GM21526 (cell line): ENCODE data around the gene STARD4.

Source experiments
- ATAC-seq: cut with Tn5 transposase; IDR thresholded peaks from one replicate; pipeline ENCODE4 v1.9.1; 2021; ENCODE audit warnings: moderate library complexity; ENCODE audit not compliant: unreplicated experiment, low FRiP score

Gene STARD4

GRCh38 chr5:111478266-111478665 lies 34.1 kb downstream of the STARD4 start:
- no peak for ATAC-seq

DNA sequence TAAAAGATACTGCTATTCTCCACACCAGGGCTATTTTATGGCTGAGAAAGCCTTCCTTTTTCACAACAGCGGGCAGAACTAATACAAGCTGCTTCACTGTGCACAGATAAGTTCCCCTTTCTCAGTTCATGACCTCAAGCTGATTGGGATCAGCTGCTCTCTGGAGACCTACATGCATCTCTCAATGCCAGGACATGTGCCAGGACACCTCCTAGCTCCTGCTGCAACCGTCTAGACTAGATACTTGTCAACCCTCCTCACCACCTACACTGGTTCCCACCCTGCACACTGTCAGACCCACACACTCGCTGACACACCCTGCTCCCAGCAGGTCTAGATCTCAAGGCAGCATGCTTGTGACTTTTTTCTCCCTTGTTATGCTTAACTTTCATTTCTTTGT lies 39.8 kb downstream of the STARD4 start:
- ATAC-seq, result no peak

GRCh38 chr5:111472096-111472495 lies 40.2 kb downstream of the STARD4 start:
- no peak for ATAC-seq

GRCh38 chr5:111469903-111470302 lies 42.4 kb downstream of the STARD4 start:
- ATAC-seq, result no peak

DNA sequence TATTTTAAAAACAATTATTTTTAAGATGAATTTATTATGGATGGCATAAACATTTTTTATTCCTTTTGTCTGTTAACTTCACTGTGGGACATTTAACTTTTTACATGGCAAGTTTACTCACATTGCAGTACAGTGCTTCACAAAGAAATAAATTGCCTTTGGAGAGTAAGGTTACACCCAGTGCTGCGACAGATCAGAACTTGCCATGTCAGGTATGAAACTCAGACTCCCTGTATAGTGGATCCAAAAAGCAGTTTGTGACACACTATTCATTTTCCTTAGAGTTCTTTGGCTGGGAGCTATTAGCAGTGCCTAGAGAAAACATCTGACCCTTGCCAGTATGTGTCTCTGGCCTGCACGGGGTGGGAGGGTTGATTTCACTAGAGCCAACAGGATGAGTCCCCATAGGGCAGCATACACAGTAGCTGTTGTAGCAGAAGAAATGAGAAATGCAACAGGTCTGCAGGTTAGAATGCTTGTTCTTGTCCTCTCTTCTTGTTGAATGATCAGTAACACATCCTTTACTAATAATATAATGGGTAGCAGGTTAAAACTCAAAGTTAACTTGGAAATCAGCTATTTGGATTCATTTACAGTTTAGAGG lies 42.9 kb downstream of the STARD4 start:
- ATAC-seq, result no peak

DNA sequence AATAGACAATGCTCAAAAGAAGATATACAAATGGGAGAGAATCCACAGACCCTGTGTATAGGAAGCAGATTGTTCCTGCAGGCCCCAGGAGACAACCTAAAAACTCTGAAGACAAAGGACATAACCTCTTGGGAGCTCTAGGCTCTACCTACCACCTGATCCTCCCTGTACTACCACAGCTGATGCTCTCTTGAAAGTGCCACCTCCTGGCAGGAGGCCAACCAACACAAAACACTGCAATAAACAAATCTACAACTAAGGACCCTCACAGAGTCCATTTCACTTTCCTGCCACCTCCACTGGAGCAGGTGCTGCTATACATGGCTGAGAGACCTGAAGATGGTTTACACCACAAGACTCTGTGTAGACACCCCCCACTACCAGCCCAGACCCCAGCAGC lies 49.0 kb downstream of the STARD4 start:
- no peak for ATAC-seq

- ATAC-seq, result no peak
Measured at GRCh38 chr5:111461934-111462333, 50.4 kb downstream of the STARD4 start.

DNA sequence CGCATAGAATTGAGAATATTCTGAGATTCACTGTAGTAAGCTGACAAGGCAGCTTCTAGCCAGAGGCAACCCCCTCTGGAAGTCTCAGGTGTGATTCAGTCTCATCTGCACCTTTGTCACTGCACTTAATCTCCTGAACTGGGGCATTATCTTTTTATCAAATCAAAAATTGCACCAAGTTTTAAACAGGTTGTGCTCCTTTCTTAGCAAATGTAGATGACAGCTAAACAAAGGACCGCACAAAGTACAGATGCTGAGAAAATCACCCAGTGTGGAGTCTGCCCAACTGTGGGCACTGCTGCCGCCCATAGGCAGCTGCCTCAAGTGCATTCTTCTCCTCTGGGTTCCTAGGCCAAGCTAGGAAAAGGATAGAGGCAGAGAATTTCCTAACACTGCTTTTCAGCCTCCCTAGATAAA lies 51.1 kb downstream of the STARD4 start:
- ATAC-seq, result no peak

DNA sequence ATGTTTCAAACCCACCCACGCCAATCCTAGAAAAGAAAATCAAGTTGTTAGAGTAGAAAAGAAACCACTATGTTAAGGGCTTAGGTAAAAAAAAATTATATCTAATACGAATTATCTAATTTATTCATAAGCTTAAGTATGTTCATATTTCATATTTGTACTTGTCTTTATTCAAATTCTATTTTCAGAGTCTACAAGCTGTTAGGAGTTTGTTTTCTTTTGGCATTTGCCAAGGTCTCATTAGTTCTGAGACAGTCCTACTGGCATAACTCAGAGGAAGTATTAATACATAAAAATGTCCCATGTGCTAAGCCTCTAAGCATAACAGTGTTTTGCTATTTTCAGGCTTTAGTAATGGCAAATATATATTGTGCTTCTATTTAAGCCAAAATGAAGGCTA lies 57.6 kb downstream of the STARD4 start:
- ATAC-seq, result no peak

DNA sequence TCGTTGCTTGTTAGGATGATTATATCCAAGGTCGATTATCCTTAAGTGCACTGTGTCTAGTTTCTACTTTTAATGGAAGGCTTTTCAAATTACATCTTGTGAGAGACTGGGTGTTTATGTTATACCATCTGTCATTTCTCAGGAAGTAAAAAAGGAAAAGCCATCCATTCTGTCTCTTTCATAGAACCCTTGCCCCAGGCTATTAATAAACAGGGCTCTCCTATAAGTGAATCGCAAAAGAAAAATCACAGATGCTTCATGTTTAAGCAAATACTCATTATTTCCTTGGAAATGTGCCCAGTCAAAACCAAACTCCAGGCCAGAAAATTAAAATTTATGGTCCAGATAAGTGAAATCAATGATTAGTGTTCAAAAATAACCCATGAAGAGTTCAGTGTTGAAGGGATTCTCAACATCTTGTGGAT lies 58.1 kb downstream of the STARD4 start:
- no peak for ATAC-seq

- no peak for ATAC-seq
Measured at GRCh38 chr5:111453747-111454146, 58.6 kb downstream of the STARD4 start.

DNA sequence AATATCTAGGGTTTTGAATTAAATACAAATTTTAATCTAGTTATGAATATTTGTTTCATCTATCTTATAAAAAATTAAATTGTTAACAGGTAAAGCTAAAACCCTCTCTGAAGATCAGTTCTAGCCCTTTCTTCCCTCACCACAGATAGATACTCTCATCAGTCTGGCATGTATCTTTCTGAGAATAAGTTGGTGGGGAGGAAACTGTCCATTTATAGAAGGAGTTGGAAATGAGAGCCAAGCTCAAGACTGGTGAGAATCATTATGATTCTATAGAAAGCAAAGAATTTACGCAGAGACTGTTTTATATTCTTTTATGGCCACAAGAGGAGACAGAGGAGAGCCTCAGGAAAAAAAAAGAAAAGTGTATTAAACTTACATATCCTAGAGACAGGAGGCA lies 59.0 kb downstream of the STARD4 start:
- no peak for ATAC-seq

- no peak for ATAC-seq
Measured at GRCh38 chr5:111447822-111448221, 64.5 kb downstream of the STARD4 start.

- no peak for ATAC-seq
Measured at GRCh38 chr5:111447099-111447498, 65.2 kb downstream of the STARD4 start.
